ENCODE measurements around the gene NTSR1.

Gene NTSR1

GRCh38 chr20:62691487-62691886 is 17.1 kb upstream of the NTSR1 start:
- Mint-ChIP-seq H3K4me3 (no peak overlapping the region), H3K27ac (ENCODE audit: low read depth) (no peak overlapping the region), H3K27me3 (peaks cover 43% of the 10 kb centered on the region), H3K9me3 (no peaks in the 10 kb centered on the region), H3K4me1 (peaks cover 7% of the 10 kb centered on the region), H3K36me3 (ENCODE audit: insufficient read depth) (peaks cover 2% of the 10 kb centered on the region)
- DNase-seq (ENCODE audit: low spot score in 2 of 2) (no peak), ATAC-seq (replicated peaks; ENCODE audit: extremely low read depth, poor library complexity, severe bottlenecking) (no peak)

GRCh38 chr20:62692176-62692575 is 16.5 kb upstream of the NTSR1 start:
- Mint-ChIP-seq H3K27ac (ENCODE audit: low read depth) (no peak overlapping the region), H3K4me1 (peaks cover 5% of the 10 kb centered on the region), H3K4me3 (no peak overlapping the region), H3K36me3 (ENCODE audit: insufficient read depth) (peaks cover 2% of the 10 kb centered on the region), H3K27me3 (peaks cover 37% of the 10 kb centered on the region), H3K9me3 (no peaks in the 10 kb centered on the region)
- DNase-seq (ENCODE audit: low spot score in 2 of 2) (no peak), ATAC-seq (replicated peaks; ENCODE audit: extremely low read depth, poor library complexity, severe bottlenecking) (no peak)

GRCh38 chr20:62692801-62693523 is 15.7 kb upstream of the NTSR1 start:
- H3K4me1 Mint-ChIP-seq = peaks cover 5% of the 10 kb centered on the region
- no peak overlapping the region for H3K27ac Mint-ChIP-seq (ENCODE audit: low read depth)
- no peak for ATAC-seq (replicated peaks; ENCODE audit: extremely low read depth, poor library complexity, severe bottlenecking)
- H3K36me3 Mint-ChIP-seq (ENCODE audit: insufficient read depth) = no peaks in the 10 kb centered on the region
- H3K4me3 Mint-ChIP-seq = no peak overlapping the region
- no peak for DNase-seq (ENCODE audit: low spot score in 2 of 2)
- no peaks in the 10 kb centered on the region for H3K9me3 Mint-ChIP-seq
- H3K27me3 Mint-ChIP-seq = peaks cover 37% of the 10 kb centered on the region

GRCh38 chr20:62693524-62693922 is 15.1 kb upstream of the NTSR1 start:
- Mint-ChIP-seq H3K4me3 (no peak overlapping the region), H3K27me3 (peaks cover 37% of the 10 kb centered on the region), H3K36me3 (ENCODE audit: insufficient read depth) (no peaks in the 10 kb centered on the region), H3K27ac (ENCODE audit: low read depth) (no peak overlapping the region), H3K4me1 (peaks cover 5% of the 10 kb centered on the region), H3K9me3 (no peaks in the 10 kb centered on the region)
- ATAC-seq (replicated peaks; ENCODE audit: extremely low read depth, poor library complexity, severe bottlenecking) = no peak
- no peak for DNase-seq (ENCODE audit: low spot score in 2 of 2)

- peaks cover 5% of the 10 kb centered on the region for H3K4me1 Mint-ChIP-seq
- no peak overlapping the region for H3K4me3 Mint-ChIP-seq
- ATAC-seq (replicated peaks; ENCODE audit: extremely low read depth, poor library complexity, severe bottlenecking) (no peak), DNase-seq (ENCODE audit: low spot score in 2 of 2) (no peak)
- peaks cover 37% of the 10 kb centered on the region for H3K27me3 Mint-ChIP-seq
- H3K9me3 Mint-ChIP-seq = no peaks in the 10 kb centered on the region
- H3K27ac Mint-ChIP-seq (ENCODE audit: low read depth) = no peak overlapping the region
- H3K36me3 Mint-ChIP-seq (ENCODE audit: insufficient read depth) = no peaks in the 10 kb centered on the region
These were observed 14.5 kb upstream of the NTSR1 start for GRCh38 chr20:62694106-62694505.

- Mint-ChIP-seq H3K27ac (ENCODE audit: low read depth) (no peak overlapping the region), H3K4me3 (no peak overlapping the region), H3K36me3 (ENCODE audit: insufficient read depth) (no peaks in the 10 kb centered on the region), H3K4me1 (peaks cover 5% of the 10 kb centered on the region), H3K27me3 (peaks cover 35% of the 10 kb centered on the region), H3K9me3 (no peaks in the 10 kb centered on the region)
- DNase-seq (ENCODE audit: low spot score in 2 of 2) (no peak), ATAC-seq (replicated peaks; ENCODE audit: extremely low read depth, poor library complexity, severe bottlenecking) (no peak)
These were observed 13.8 kb upstream of the NTSR1 start for GRCh38 chr20:62694868-62695267.

GRCh38 chr20:62695448-62696414 is 12.9 kb upstream of the NTSR1 start:
- ATAC-seq (replicated peaks; ENCODE audit: extremely low read depth, poor library complexity, severe bottlenecking) (no peak), DNase-seq (ENCODE audit: low spot score in 2 of 2) (no peak)
- H3K27me3 Mint-ChIP-seq = peaks cover 27% of the 10 kb centered on the region
- H3K27ac Mint-ChIP-seq (ENCODE audit: low read depth) = no peak overlapping the region
- no peaks in the 10 kb centered on the region for H3K36me3 Mint-ChIP-seq (ENCODE audit: insufficient read depth)
- peaks cover 5% of the 10 kb centered on the region for H3K4me1 Mint-ChIP-seq
- no peak overlapping the region for H3K4me3 Mint-ChIP-seq
- H3K9me3 Mint-ChIP-seq = no peaks in the 10 kb centered on the region

GRCh38 chr20:62696434-62696957 is 12.1 kb upstream of the NTSR1 start:
- peaks cover 5% of the 10 kb centered on the region for H3K4me1 Mint-ChIP-seq
- no peak overlapping the region for H3K27ac Mint-ChIP-seq (ENCODE audit: low read depth)
- H3K36me3 Mint-ChIP-seq (ENCODE audit: insufficient read depth) = no peaks in the 10 kb centered on the region
- ATAC-seq (replicated peaks; ENCODE audit: extremely low read depth, poor library complexity, severe bottlenecking) (peak; percentile 14), DNase-seq (ENCODE audit: low spot score in 2 of 2) (no peak)
- H3K4me3 Mint-ChIP-seq = no peak overlapping the region
- no peaks in the 10 kb centered on the region for H3K9me3 Mint-ChIP-seq
- H3K27me3 Mint-ChIP-seq = peaks cover 24% of the 10 kb centered on the region

- Mint-ChIP-seq H3K36me3 (ENCODE audit: insufficient read depth) (no peaks in the 10 kb centered on the region), H3K27me3 (peaks cover 19% of the 10 kb centered on the region), H3K27ac (ENCODE audit: low read depth) (no peak overlapping the region), H3K4me1 (peaks cover 5% of the 10 kb centered on the region), H3K4me3 (no peak overlapping the region), H3K9me3 (no peaks in the 10 kb centered on the region)
- no peak for ATAC-seq (replicated peaks; ENCODE audit: extremely low read depth, poor library complexity, severe bottlenecking)
- DNase-seq (ENCODE audit: low spot score in 2 of 2) = no peak
These were observed 11.6 kb upstream of the NTSR1 start for GRCh38 chr20:62696989-62697388.

GRCh38 chr20:62697468-62697912 is 11.1 kb upstream of the NTSR1 start:
- Mint-ChIP-seq H3K4me1 (peaks cover 4% of the 10 kb centered on the region), H3K27ac (ENCODE audit: low read depth) (no peak overlapping the region), H3K9me3 (no peaks in the 10 kb centered on the region), H3K4me3 (no peak overlapping the region), H3K27me3 (peaks cover 16% of the 10 kb centered on the region), H3K36me3 (ENCODE audit: insufficient read depth) (no peaks in the 10 kb centered on the region)
- DNase-seq (ENCODE audit: low spot score in 2 of 2) (no peak), ATAC-seq (replicated peaks; ENCODE audit: extremely low read depth, poor library complexity, severe bottlenecking) (no peak)

GRCh38 chr20:62698231-62698630 is 10.4 kb upstream of the NTSR1 start:
- Mint-ChIP-seq H3K36me3 (ENCODE audit: insufficient read depth) (no peaks in the 10 kb centered on the region), H3K27me3 (peaks cover 9% of the 10 kb centered on the region), H3K4me1 (no peaks in the 10 kb centered on the region), H3K9me3 (no peaks in the 10 kb centered on the region), H3K4me3 (no peak overlapping the region), H3K27ac (ENCODE audit: low read depth) (no peak overlapping the region)
- ATAC-seq (replicated peaks; ENCODE audit: extremely low read depth, poor library complexity, severe bottlenecking) = no peak
- no peak for DNase-seq (ENCODE audit: low spot score in 2 of 2)

GRCh38 chr20:62699296-62699695 is 9.3 kb upstream of the NTSR1 start:
- DNase-seq (ENCODE audit: low spot score in 2 of 2) (no peak), ATAC-seq (replicated peaks; ENCODE audit: extremely low read depth, poor library complexity, severe bottlenecking) (no peak)
- Mint-ChIP-seq H3K4me1 (peaks cover 4% of the 10 kb centered on the region), H3K36me3 (ENCODE audit: insufficient read depth) (no peaks in the 10 kb centered on the region), H3K27me3 (no peaks in the 10 kb centered on the region), H3K4me3 (no peak overlapping the region), H3K27ac (ENCODE audit: low read depth) (no peak overlapping the region), H3K9me3 (no peaks in the 10 kb centered on the region)

Data from central memory CD8-positive, alpha-beta T cell (primary cell).